Islet of Langerhans (tissue), 1 donor: ENCODE measurements around the gene AHNAK.

ENCODE experiments used
- FAIRE-seq: peaks from one replicate; lab custom pipeline; 2011; peaks lifted over from hg19 to GRCh38; lab: Jason Lieb, UNC

AHNAK gene

GRCh38 chr11:62548545-62549335 is 2.1 kb upstream of the AHNAK start:
- no peak for FAIRE-seq

DNA sequence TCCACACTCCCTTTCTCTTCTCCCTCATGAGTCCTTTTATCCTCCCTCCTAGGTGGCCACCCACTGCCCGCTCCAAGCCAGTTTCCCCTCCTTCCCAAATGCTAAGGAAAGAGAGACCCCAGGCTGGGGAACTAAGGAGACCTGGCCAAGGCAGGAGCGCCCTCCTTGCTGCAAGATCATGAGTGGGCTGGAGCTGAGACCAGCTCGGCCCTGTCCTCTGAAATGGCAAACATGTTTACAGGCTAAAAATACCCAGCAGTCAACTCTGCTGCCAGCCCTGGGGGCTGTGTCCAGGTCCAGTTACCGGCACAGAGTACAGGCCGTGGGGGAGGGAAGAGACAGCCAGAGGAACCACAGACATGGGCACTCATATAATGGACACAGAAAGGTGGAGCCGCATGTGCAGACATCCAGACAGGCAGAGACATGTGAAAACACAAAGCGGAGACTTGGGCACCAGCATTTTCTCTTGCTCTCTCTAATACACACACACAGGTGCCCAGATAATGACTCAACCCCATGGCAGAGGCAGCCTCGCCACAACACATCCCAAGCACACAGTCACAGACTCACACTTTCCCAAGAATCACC is 1.2 kb upstream of the AHNAK start:
- no peak for FAIRE-seq

GRCh38 chr11:62546929-62547625 is 471 bp upstream of the AHNAK start:
- FAIRE-seq = no peak

DNA sequence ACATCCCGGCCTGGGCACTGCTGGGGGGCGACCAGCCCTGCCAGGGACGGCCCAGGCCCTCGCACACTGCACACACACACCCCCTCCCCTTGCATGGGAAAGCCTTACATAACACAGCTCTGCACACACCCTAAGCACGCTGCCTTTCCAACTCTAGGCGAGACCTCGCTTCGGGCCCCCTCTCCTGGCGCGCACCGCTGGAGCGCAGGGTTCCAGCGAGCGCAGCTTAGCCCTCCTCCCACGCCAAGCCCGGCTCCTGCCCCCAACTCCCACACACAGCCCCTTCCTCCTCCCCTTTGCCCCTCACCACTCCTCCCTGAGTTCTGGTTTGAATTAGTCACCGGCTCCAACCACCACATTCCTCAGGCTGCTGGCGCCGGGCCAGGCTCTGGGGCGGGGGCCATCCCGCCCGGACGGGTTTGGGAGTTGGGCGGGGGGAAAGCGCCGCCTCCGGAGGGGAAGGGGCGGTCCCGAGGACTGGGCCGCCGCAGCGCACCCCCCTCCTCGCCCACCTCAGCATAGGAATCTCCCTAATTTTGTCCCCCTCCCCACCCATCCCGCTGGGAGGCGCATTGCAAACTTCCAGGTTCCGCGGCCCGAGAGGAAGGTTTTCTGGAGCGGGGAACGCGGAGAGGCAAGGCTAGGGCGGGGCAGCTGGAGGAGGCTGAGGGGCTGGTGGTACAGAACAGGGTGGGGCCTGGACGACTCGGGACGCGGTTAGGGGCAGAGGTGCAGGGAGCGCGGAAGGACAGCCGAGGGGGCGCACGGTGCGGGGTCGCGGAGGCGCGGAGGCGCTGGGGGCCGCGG is 966 bp downstream of the AHNAK start:
- FAIRE-seq = no peak

- no peak for FAIRE-seq
Measured at GRCh38 chr11:62544581-62545436, 1.8 kb downstream of the AHNAK start.

GRCh38 chr11:62543680-62544444 is 2.7 kb downstream of the AHNAK start:
- FAIRE-seq = no peak

- no peak for FAIRE-seq
Measured at GRCh38 chr11:62542750-62543567, 3.6 kb downstream of the AHNAK start.

DNA sequence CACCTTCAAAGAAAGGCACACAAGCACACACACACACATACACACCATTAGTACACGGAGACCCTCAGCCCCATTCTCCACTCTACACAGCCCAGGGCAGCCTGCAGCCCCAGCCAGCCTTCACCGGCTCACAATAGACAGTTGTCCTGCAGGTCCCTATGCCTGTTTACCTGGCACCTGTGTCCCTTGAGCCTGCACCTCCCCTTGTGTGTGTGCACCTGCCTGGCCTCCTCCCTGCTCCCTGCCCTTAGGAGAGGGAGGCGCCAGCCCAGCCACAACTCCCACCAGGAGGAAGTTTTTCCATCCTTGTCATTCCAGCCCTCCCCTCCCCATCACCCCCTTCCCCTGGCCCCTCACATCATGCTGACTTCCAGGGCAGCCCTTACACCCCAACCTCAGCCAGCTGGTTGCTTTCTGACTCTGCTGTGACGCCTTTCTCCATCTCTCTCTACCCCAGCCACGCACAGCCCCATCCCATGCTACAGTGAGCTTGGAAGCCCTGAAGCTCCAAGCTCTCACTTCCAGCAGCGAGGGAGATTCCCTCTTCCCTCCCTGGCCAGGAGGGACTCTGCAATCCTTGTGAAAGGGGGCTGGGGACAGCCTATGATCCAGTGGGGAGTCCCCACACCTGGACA is 4.4 kb downstream of the AHNAK start:
- no peak for FAIRE-seq

DNA sequence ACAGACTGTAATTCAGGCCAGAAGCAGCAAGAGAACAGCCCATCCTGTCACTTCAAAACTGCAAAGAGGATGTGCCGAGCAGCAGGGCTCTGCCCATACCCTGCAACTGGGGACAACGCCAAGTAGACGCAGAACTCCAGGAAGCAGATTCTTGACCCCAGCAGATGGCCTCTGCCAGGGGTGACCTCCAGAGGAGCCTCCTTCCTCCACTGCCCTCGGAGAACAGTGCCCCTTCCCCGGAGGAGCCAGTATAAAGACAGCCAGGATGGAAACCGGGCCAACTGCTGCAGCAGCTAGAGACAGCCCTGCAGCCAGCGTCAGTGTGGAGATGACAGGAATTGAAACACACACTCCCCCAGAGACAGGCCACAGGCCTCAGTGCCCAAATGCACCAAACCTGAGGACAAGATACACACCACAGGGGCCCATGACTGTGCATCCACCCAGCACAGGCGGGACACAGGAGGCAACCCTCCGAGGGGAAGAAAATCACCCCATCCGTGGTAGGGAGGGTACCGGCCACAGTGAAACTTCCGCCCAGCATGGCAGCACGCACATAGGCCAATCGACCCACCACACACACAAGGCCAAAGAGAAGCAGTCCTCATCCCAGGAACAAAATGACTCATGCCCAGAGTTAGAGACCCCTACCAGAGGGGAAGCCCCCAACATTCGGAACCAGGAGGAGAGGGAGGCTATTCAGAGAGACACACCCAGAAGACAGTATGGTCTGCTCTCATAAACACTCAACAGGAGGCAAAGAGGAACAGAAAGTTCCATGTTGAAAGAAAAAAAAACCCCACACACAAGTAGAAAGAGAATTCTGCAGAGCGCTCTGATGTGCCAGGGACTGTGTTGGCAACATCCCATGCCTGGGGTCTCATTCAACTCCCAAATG is 5.6 kb downstream of the AHNAK start:
- no peak for FAIRE-seq

DNA sequence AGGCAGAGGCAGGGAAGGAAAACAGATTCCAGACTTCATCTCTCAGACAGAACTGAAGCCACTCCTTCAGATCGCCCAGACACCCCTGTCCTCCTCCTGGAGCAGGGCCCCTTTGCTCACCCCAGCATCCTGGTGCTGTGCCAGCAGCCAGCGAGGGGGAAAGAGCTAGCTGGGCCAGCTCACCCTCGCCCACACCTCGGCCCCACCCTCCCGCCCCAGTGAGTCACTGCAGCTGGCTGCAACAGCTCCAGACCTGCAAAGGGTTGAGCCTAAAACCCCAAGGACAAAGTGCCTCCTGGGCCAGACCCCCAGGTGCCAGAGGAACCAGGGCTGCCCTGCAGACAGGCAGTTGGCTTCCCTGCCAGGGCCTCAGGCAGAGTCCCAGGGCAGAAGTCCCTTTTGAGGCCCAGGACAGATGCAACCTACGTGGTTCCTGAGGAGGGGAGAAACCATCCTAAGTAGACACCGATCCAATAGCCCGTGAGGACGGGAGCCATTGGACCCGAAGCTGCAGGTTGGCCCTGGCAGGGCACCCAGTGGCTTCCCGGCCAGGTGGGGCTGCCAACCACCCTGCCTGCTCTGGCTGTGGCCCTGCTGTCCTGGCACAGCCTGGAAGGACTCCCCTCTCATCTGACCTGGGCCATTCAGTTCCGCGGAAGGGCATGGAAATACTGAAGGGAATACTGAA is 7.2 kb downstream of the AHNAK start:
- FAIRE-seq = no peak

- FAIRE-seq = no peak
Measured at GRCh38 chr11:62538470-62539237, 8.0 kb downstream of the AHNAK start.

DNA sequence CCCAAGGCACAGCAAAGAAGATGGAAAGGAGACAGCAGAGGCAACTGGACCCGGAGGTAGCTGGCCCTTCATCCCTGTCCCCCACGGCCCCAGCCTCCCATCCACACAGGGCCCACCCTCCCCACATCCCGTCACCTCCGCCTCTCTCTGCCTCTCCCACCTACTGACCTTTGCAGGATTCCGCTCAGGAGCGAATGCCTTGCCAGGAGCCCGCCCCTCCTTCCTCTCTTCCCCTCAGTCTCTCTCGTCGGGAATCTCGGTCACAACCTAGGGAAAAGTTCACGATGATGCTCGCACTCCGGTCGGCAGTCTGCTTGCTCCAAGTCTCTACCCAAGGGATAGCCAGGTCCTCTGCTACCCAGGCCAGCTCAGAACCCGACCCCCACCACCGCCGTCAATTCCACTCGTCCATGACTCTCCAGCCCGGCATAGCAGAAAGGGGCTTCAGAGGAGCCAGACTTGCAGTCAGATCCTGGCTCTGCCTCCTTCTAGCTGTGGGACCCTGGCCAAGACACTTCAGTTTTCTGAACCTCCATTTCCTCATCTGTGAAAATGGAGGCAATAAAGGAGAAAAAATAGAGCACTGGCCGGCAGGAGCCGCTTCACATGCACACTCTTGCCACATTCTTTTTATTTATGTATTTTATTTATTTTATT is 10.2 kb downstream of the AHNAK start:
- no peak for FAIRE-seq

DNA sequence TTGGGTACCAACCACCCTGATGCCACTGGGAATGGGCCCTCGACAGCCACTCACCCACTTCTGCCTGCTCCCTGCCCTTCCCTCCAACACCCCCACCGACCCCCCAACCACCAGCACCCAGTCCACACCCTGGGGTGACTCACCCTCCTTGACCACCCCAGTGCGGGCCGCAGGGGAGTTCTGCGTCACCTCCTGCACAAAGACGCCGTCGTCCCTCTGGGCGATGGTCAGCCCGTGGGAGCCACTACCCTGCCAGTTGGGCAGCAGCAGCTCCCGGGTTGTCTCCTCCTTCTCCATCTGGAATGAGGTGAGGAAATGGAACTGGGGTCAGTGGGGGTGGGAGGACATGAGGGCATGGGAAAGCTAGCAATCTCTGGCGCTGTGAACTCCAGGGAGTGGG is 10.8 kb downstream of the AHNAK start:
- no peak for FAIRE-seq

GRCh38 chr11:62534779-62535545 is 11.6 kb downstream of the AHNAK start:
- FAIRE-seq = no peak

GRCh38 chr11:62532096-62532495 is 14.5 kb downstream of the AHNAK start:
- no peak for FAIRE-seq
